T follicular helper cell (primary cell): ENCODE results near the gene CALML3.

Source experiments
- DNase-seq: peaks from one replicate; pipeline ENCODE4 v3.0.0-alpha.2; 2020; ENCODE audit warnings: low read depth

Gene CALML3

GRCh38 chr10:5506751-5507648 lies 17.8 kb upstream of the CALML3 start:
- no peak for DNase-seq

- no peak for DNase-seq
Observed at GRCh38 chr10:5507649-5508131, 17.1 kb upstream of the CALML3 start.

- no peak for DNase-seq
Observed at GRCh38 chr10:5508161-5508604, 16.6 kb upstream of the CALML3 start.

GRCh38 chr10:5508786-5509185 lies 16.0 kb upstream of the CALML3 start:
- no peak for DNase-seq

- DNase-seq = no peak
Observed at GRCh38 chr10:5509236-5509635, 15.5 kb upstream of the CALML3 start.

GRCh38 chr10:5509691-5510090 lies 15.1 kb upstream of the CALML3 start:
- no peak for DNase-seq

GRCh38 chr10:5510281-5511072 lies 14.3 kb upstream of the CALML3 start:
- no peak for DNase-seq

- DNase-seq = no peak
Observed at GRCh38 chr10:5511231-5511884, 13.4 kb upstream of the CALML3 start.

- DNase-seq = no peak
Observed at GRCh38 chr10:5511885-5512280, 12.9 kb upstream of the CALML3 start.

- no peak for DNase-seq
Observed at GRCh38 chr10:5512331-5512730, 12.4 kb upstream of the CALML3 start.

GRCh38 chr10:5512881-5513612 lies 11.7 kb upstream of the CALML3 start:
- DNase-seq = no peak

GRCh38 chr10:5514226-5514850 lies 10.4 kb upstream of the CALML3 start:
- no peak for DNase-seq

GRCh38 chr10:5515948-5516761 lies 8.6 kb upstream of the CALML3 start:
- DNase-seq = no peak

GRCh38 chr10:5517546-5517945 lies 7.2 kb upstream of the CALML3 start:
- DNase-seq = no peak

GRCh38 chr10:5518143-5518542 lies 6.6 kb upstream of the CALML3 start:
- no peak for DNase-seq

- DNase-seq = no peak
Observed at GRCh38 chr10:5519054-5519453, 5.7 kb upstream of the CALML3 start.

GRCh38 chr10:5522913-5523560 lies 1.7 kb upstream of the CALML3 start:
- DNase-seq = no peak

- no peak for DNase-seq
Observed at GRCh38 chr10:5523796-5524574, 776 bp upstream of the CALML3 start.
